HL-60 (cell line): ENCODE results near the gene SVOP.

ENCODE experiments used
- DNase-seq, 2 experiments: peaks; one replicate each; pipeline ENCODE4 v3.0.0-alpha.2; 2010 to 2020; ENCODE audit warnings: low read depth in 1 of 2, low spot score in 1 of 2
- H3K27ac ChIP-seq: fragments of 250-450 bp; sonication (Bioruptor Pico); replicated peaks from 2 replicates; pipeline ENCODE4 v1.5.1; 2020; ENCODE audit warnings: mild to moderate bottlenecking, moderate library complexity
- H3K27me3 ChIP-seq: fragments of 250-450 bp; sonication (Bioruptor Pico); 2 replicates; pipeline ENCODE4 v1.5.1; 2021; ENCODE audit warnings: mild to moderate bottlenecking, moderate library complexity; ENCODE audit not compliant: insufficient read depth, poor library complexity, severe bottlenecking
- H3K4me3 ChIP-seq: replicated peaks from 2 replicates; pipeline ENCODE4 v1.5.1; 2011; ENCODE audit warnings: mild to moderate bottlenecking, control low read depth, low read length; ENCODE audit not compliant: insufficient read depth
- GABPA ChIP-seq: IDR thresholded peaks from 2 replicates; pipeline ENCODE4 v1.6.1; 2012; ENCODE audit warnings: low read depth
- POLR2AphosphoS5 ChIP-seq: IDR thresholded peaks from 2 replicates; pipeline ENCODE4 v1.6.1; 2012; ENCODE audit warnings: low read depth
- SPI1 ChIP-seq: IDR thresholded peaks from 2 replicates; pipeline ENCODE4 v1.6.1; 2012; ENCODE audit warnings: low read depth, mild to moderate bottlenecking, borderline replicate concordance
- TF ChIP-seq, protein P1 (sequence below): IDR thresholded peaks from one replicate; pipeline ENCODE4 v1.5.1; 2011; ENCODE audit warnings: low read length, control low read depth, inconsistent platforms; ENCODE audit not compliant: insufficient read depth
- TF ChIP-seq, protein P2 (sequence below): IDR thresholded peaks from 2 replicates; pipeline ENCODE4 v1.6.1; 2012; ENCODE audit warnings: low read depth; ENCODE audit not compliant: insufficient replicate concordance

SVOP gene

DNA sequence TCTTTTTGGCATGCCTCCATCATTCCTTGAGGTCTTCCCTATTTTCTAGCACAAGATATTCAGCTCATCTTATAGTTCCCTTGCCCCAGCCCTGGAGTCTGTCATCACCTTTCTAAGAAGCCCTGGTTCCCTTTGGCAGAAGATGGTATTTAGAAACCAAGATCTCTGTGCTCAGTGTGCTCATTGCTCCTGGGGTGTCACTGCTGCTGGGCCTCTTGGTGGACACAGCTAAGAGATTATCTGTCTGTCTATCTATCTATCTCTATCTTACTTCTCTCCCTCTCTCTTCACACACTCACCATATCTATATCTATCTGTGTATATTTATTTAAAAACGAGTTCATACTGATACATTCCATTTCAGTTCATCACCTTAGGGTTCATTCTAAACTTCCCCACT, 73.8 kb downstream of the SVOP start:
- no peak overlapping the region for H3K27ac ChIP-seq
- no peak overlapping the region for H3K4me3 ChIP-seq
- H3K27me3 ChIP-seq: no peaks in the 10 kb centered on the region
- TF ChIP-seq POLR2AphosphoS5 (no peak), GABPA (no peak), SPI1 (no peak)
- TF ChIP-seq, protein P1, sequence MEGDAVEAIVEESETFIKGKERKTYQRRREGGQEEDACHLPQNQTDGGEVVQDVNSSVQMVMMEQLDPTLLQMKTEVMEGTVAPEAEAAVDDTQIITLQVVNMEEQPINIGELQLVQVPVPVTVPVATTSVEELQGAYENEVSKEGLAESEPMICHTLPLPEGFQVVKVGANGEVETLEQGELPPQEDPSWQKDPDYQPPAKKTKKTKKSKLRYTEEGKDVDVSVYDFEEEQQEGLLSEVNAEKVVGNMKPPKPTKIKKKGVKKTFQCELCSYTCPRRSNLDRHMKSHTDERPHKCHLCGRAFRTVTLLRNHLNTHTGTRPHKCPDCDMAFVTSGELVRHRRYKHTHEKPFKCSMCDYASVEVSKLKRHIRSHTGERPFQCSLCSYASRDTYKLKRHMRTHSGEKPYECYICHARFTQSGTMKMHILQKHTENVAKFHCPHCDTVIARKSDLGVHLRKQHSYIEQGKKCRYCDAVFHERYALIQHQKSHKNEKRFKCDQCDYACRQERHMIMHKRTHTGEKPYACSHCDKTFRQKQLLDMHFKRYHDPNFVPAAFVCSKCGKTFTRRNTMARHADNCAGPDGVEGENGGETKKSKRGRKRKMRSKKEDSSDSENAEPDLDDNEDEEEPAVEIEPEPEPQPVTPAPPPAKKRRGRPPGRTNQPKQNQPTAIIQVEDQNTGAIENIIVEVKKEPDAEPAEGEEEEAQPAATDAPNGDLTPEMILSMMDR: no peak
- TF ChIP-seq, protein P2, sequence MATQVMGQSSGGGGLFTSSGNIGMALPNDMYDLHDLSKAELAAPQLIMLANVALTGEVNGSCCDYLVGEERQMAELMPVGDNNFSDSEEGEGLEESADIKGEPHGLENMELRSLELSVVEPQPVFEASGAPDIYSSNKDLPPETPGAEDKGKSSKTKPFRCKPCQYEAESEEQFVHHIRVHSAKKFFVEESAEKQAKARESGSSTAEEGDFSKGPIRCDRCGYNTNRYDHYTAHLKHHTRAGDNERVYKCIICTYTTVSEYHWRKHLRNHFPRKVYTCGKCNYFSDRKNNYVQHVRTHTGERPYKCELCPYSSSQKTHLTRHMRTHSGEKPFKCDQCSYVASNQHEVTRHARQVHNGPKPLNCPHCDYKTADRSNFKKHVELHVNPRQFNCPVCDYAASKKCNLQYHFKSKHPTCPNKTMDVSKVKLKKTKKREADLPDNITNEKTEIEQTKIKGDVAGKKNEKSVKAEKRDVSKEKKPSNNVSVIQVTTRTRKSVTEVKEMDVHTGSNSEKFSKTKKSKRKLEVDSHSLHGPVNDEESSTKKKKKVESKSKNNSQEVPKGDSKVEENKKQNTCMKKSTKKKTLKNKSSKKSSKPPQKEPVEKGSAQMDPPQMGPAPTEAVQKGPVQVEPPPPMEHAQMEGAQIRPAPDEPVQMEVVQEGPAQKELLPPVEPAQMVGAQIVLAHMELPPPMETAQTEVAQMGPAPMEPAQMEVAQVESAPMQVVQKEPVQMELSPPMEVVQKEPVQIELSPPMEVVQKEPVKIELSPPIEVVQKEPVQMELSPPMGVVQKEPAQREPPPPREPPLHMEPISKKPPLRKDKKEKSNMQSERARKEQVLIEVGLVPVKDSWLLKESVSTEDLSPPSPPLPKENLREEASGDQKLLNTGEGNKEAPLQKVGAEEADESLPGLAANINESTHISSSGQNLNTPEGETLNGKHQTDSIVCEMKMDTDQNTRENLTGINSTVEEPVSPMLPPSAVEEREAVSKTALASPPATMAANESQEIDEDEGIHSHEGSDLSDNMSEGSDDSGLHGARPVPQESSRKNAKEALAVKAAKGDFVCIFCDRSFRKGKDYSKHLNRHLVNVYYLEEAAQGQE: no peak
- DNase-seq: no peak

DNA sequence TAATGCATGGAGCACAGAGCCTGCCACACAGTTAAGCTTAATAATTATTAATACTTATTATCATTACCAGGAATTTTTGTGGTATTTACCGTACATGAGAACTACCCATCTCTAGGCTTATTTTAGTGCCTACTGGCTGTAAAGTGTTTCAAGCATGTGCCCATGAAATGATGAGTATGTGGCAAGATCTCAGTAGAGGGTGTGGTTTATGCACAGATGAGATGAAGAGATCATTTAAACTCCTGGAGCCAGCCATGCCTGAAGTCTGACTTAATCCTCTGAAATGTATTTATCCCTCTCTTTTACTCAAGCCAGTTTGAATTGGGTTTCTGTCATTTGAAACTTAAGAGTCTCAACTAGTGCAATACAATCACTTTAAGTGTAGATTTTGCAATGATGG, 80.7 kb downstream of the SVOP start:
- TF ChIP-seq SPI1: no peak
- TF ChIP-seq GABPA: no peak
- TF ChIP-seq, protein P2: no peak
- TF ChIP-seq, protein P1: no peak
- no peak for DNase-seq
- H3K4me3 ChIP-seq: no peak overlapping the region

DNA sequence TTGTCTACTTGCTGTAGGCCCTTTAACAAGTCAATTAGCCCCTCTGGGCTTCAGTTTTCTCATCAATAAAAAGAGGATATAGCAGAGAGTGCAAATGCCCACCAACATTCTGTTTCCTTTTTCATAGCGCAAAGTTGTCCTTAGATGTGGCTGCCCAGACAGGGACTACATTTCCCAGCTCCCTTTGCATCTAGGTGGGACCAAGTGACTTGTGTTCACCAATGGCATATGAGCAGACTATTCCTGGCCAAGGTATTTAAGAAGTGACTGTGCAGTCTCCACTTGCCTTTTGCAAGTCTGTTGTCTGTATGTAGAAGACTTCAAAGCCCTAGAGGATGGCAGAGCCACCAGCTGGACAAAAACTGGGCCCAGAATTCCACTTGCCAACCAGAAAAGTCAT, 81.3 kb downstream of the SVOP start:
- TF ChIP-seq, protein P2: no peak
- no peak for TF ChIP-seq SPI1
- TF ChIP-seq GABPA: no peak
- TF ChIP-seq POLR2AphosphoS5: no peak
- TF ChIP-seq, protein P1: no peak
- no peak for DNase-seq
- H3K27ac ChIP-seq: no peak overlapping the region
- H3K27me3 ChIP-seq: no peaks in the 10 kb centered on the region
- no peak overlapping the region for H3K4me3 ChIP-seq

More for the DNA sequence above, 80.7 kb downstream of the SVOP start:
- H3K27me3 ChIP-seq: no peaks in the 10 kb centered on the region
- no peak overlapping the region for H3K27ac ChIP-seq
